HepG2 (cell line): ENCODE results near the gene LIN28B. TPM values are rescaled to one million over a fixed set of nuclear protein-coding genes. Genes with fewer than 3 reads are reported as not detected.
A peak's percentile ranks its signal among the peaks of the same experiment; 100 is the strongest.

ENCODE experiments used
- ATAC-seq: fragments of 200-7000 bp; cut with Tn5 transposase; 3 replicates; pipeline ENCODE4 v1.9.1; 2020; ENCODE audit warnings: mild to moderate bottlenecking, moderate library complexity
- BruUV-seq: library from RNA; stranded (reverse); fragments of 400-500 nt; replicated peaks from 2 replicates; lab custom pipeline; 2021; lab: Mats Ljungman, UMichigan
- CTCF ChIA-PET: fragments of 300-600 bp; formaldehyde crosslinking; extraction: SDS; loops from one replicate; lab custom pipeline; 2021; ENCODE audit warnings: low total read pairs, inconsistent platforms, low intra/inter-chr PET ratio; lab: Yijun Ruan, JAX
- POLR2A ChIA-PET: fragments of 350-600 bp; sonication (Branson Sonifier 250); formaldehyde crosslinking; loops from one replicate; lab custom pipeline; 2020; ENCODE audit warnings: antibody characterized with exemption, inconsistent platforms; lab: Yijun Ruan, JAX
- DNase-seq: peaks from one replicate; pipeline ENCODE4 v3.0.0-alpha.2; 2015; ENCODE audit warnings: low spot score
- FAIRE-seq: peaks from 3 replicates; lab custom pipeline; 2011; peaks lifted over from hg19 to GRCh38; lab: Jason Lieb, UNC
- H2AFZ ChIP-seq: one replicate; pipeline ENCODE4 v1.6.1; 2011; ENCODE audit warnings: low read length, inconsistent platforms
- H3K27ac ChIP-seq: fragments of 300-600 bp; 3 replicates; pipeline ENCODE4 v1.8.0; 2011; ENCODE audit warnings: mixed run types, mild to moderate bottlenecking, mixed read lengths, low read length, inconsistent platforms; ENCODE audit not compliant: insufficient read depth; ENCODE audit errors: extremely low read length
- H3K27me3 ChIP-seq, 2 experiments: fragments of 200-600 bp in 1 of 2; 2 replicates in 1 of 2; 3 replicates in 1 of 2; pipeline versions ENCODE4 v1.6.0 to v1.8.0; 2011; ENCODE audit warnings: low read length in 2 of 2, mild to moderate bottlenecking in 2 of 2, moderate library complexity in 2 of 2, inconsistent platforms in 1 of 2; ENCODE audit not compliant: insufficient read depth in 2 of 2, control insufficient read depth in 1 of 2
- H3K36me3 ChIP-seq, 2 experiments: fragments of 200-600 bp in 1 of 2; replicated peaks in 1 of 2; 2 replicates in 1 of 2; 3 replicates in 1 of 2; pipeline versions ENCODE4 v1.5.1 to v1.8.0; 2011; ENCODE audit warnings: low read length in 2 of 2, inconsistent platforms in 1 of 2; ENCODE audit not compliant: insufficient read depth in 2 of 2, control insufficient read depth in 1 of 2
- H3K4me1 ChIP-seq: 2 replicates; pipeline ENCODE4 v1.5.1; 2012; ENCODE audit warnings: low read length, inconsistent platforms; ENCODE audit not compliant: insufficient read depth
- H3K4me2 ChIP-seq: 2 replicates; pipeline ENCODE4 v1.6.0; 2011; ENCODE audit warnings: low read depth, low read length, inconsistent platforms
- H3K4me3 ChIP-seq, 3 experiments: fragments of 200-600 bp in 1 of 3; sonication (generic), shearing (Covaris generic) in 1 of 3; replicated peaks in 1 of 3; 2 replicates each; pipeline ENCODE4 v1.5.1; 2011 to 2016; ENCODE audit warnings: low read length in 3 of 3, inconsistent platforms in 2 of 3, low read depth in 2 of 3, mild to moderate bottlenecking in 2 of 3, control low read depth in 1 of 3, mixed read lengths in 1 of 3; ENCODE audit not compliant: insufficient read depth in 1 of 3
- H3K79me2 ChIP-seq: one replicate; pipeline ENCODE4 v1.6.1; 2011; ENCODE audit warnings: low read length, inconsistent platforms; ENCODE audit not compliant: insufficient read depth
- H3K9ac ChIP-seq: 2 replicates; pipeline ENCODE4 v1.6.0; 2011; ENCODE audit warnings: mild to moderate bottlenecking, low read depth, low read length, inconsistent platforms; ENCODE audit not compliant: insufficient read depth
- H3K9me3 ChIP-seq: 2 replicates; pipeline ENCODE4 v1.5.1; 2012; ENCODE audit warnings: mild to moderate bottlenecking, low read length
- H4K20me1 ChIP-seq: 2 replicates; pipeline ENCODE4 v1.6.0; 2011; ENCODE audit warnings: inconsistent platforms, mild to moderate bottlenecking, low read length, moderate library complexity; ENCODE audit not compliant: insufficient read depth
- ARHGAP35 ChIP-seq: sonication (generic); formaldehyde crosslinking; IDR thresholded peaks from 2 replicates; pipeline ENCODE4 v1.9.0; 2022; ENCODE audit warnings: mild to moderate bottlenecking, inconsistent platforms, moderate library complexity, missing genetic modification reagents, borderline replicate concordance
- CTCF ChIP-seq: sonication (generic); formaldehyde crosslinking; IDR thresholded peaks from 2 replicates; pipeline ENCODE4 v1.5.0; 2020; ENCODE audit warnings: mild to moderate bottlenecking, missing genetic modification reagents, moderate library complexity
- KDM5A ChIP-seq: fragments of 200-600 bp; sonication (generic); IDR thresholded peaks from 2 replicates; pipeline ENCODE4 v1.7.0; 2018; ENCODE audit warnings: antibody characterized with exemption, mild to moderate bottlenecking, low read length, borderline replicate concordance
- KLF16 ChIP-seq, 2 experiments: sonication (generic) in 1 of 2; formaldehyde crosslinking in 1 of 2; IDR thresholded peaks; 2 replicates each; pipeline versions ENCODE4 v1.6.1 to v1.8.0; 2016 to 2023; ENCODE audit warnings: missing genetic modification reagents in 2 of 2, missing compliant biosample characterization in 1 of 2
- RAD21 ChIP-seq: fragments of 450-650 bp; formaldehyde crosslinking; IDR thresholded peaks from 2 replicates; pipeline ENCODE4 v1.5.0; 2020; ENCODE audit warnings: mild to moderate bottlenecking
- SALL2 ChIP-seq: sonication (generic); formaldehyde crosslinking; IDR thresholded peaks from 2 replicates; pipeline ENCODE4 v1.8.1; 2023; ENCODE audit warnings: mild to moderate bottlenecking, missing genetic modification reagents, inconsistent platforms
- SMC3 ChIP-seq: IDR thresholded peaks from 2 replicates; pipeline ENCODE4 v1.6.1; 2011; ENCODE audit warnings: low read length, improper control_type of control experiment
- STAG1 ChIP-seq: sonication (generic); formaldehyde crosslinking; IDR thresholded peaks from 2 replicates; pipeline ENCODE4 v1.4.0; 2020; ENCODE audit warnings: missing genetic modification reagents
- THAP11 ChIP-seq: IDR thresholded peaks from 2 replicates; pipeline ENCODE4 v1.6.1; 2016; ENCODE audit warnings: missing biosample characterization, missing genetic modification reagents
- WGBS: methylation state at CpG from one replicate; pipeline ENCODE4 v1.1.6; 2017; ENCODE audit warnings: low lambda C conversion rate; 5-methylcytosine and 5-hydroxymethylcytosine counted together
- in situ Hi-C: cut with HindIII; loops from 2 replicates; pipeline ENCODE4 v1.10.0; 2017; ENCODE audit warnings: low pct_unique_long_range_greater_than_20kb; ENCODE audit not compliant: extremely low pct_ligation_motif_present
- intact Hi-C: fragments of 100-400 bp; cut with micrococcal nuclease; formaldehyde crosslinking; loops from one replicate; pipeline ENCODE4 v1.10.0; 2022; ENCODE audit not compliant: unreplicated experiment
- polyA plus RNA-seq, 8 experiments: library from polyadenylated mRNA; depleted of rRNA in 3 of 8; stranded (reverse) in 7 of 8; unstranded in 1 of 8; fragments of >200 nt; fragmentation: Illumina TruSeq in 4 of 8; extraction: Trizol in 4 of 8; gene quantifications; 2 replicates each; pipeline versions ENCODE4 v1.2.1 to v1.2.3, GENCODE V29; 2011 to 2016; ENCODE audit warnings: low read depth in 4 of 8, missing spikeins in 1 of 8, mixed read lengths in 1 of 8; ENCODE audit not compliant: insufficient read depth in 1 of 8
- total RNA-seq, 5 experiments: library from RNA; depleted of rRNA; stranded (reverse); fragments of >200 nt; fragmentation: Illumina TruSeq; extraction: Trizol; gene quantifications; 2 replicates each; pipeline ENCODE4 v1.2.3, GENCODE V29; 2016; ENCODE audit warnings: low read depth in 1 of 5

The LIN28B gene
- total and polyA plus RNA-seq, 2 of the 13 experiments (the other 11 are each of a cell fraction or from before 2014, with no cell fraction given): 14.5 to 56.8 TPM

GRCh38 chr6:105087571-105088211 lies 130.8 kb downstream of the LIN28B start:
- ChIA-PET POLR2A (no interaction called here), CTCF (interaction anchor here (1.5 to 2.2 kb wide), 3 partner anchors 10 to 336 kb away, joined by 3 to 14 read pairs (median 9); partner anchors contain the start of gene PREP)
- Histone ChIP-seq H3K79me2 (no peaks in the 10 kb centered on the region), H3K9ac (no peak overlapping the region), H3K4me2 (no peak overlapping the region), H3K4me3 (no peak overlapping the region), H3K4me1 (peaks cover 6% of the 10 kb centered on the region; the same call in 1 of the 2 replicates), H3K27ac (no peak overlapping the region), H3K36me3 (no peaks in the 10 kb centered on the region), H4K20me1 (no peaks in the 10 kb centered on the region), H3K9me3 (no peaks in the 10 kb centered on the region), H2AFZ (no peak overlapping the region), H3K27me3 (no peaks in the 10 kb centered on the region)
- FAIRE-seq: peak; percentile 66
- DNase-seq: peak; percentile 46
- in situ Hi-C loops (no loop called here), intact Hi-C loops (loop anchor here (1.0 to 2.0 kb wide), 4 partner anchors 231 to 337 kb away; partner anchors contain the start of gene PREP)
- no TSS peak for BruUV-seq
- peak; percentile 48 for ATAC-seq
- TF ChIP-seq SALL2 (CRISPR knock-in tag) (no peak), KDM5A (no peak), SMC3 (peak; percentile 70), ARHGAP35 (CRISPR knock-in tag) (no peak), KLF16 (CRISPR knock-in tag; IDR thresholded peaks at IDR 0.05) (0 out of 4 replicates have a peak, but pooled peaks of 1 of the 2 experiments have one; percentile 30), RAD21 (CRISPR knock-in tag) (peak; percentile 51), CTCF (CRISPR knock-in tag) (peak; percentile 79), THAP11 (CRISPR knock-in tag) (0 out of 2 replicates have a peak, but pooled peaks have one; percentile 24), STAG1 (CRISPR knock-in tag) (peak; percentile 85)
- WGBS: 5% methylated on average over 1 of the region's 1 CpG
